GM20431 (cell line): ENCODE measurements around the gene CKAP4.
"Not testable (repeated sequence)": the region's sequence is repeated elsewhere in the genome, so short reads cannot be mapped to it uniquely, and the experiment has no call there.

Experiments
- in situ Hi-C: fragments of 300-500 bp; cut with MseI, MboI; formaldehyde crosslinking; loops from one replicate; pipeline ENCODE4 v1.15.0; 2020; ENCODE audit warnings: low sequenced_read_pairs; ENCODE audit not compliant: unreplicated experiment

Gene CKAP4

GRCh38 chr12:106247674-106248311, at the start of gene CKAP4:
Gene CKAP4 (minus strand): TSS chr12:106248020. CDS start chr12:106247851, 169 bp downstream.
- in situ Hi-C loops, result no loop called here

- in situ Hi-C loops, result no loop called here
Measured at GRCh38 chr12:106297075-106297474, 49.3 kb upstream of the CKAP4 start.

- in situ Hi-C loops, result no loop called here
Measured at GRCh38 chr12:106296179-106296877, 48.5 kb upstream of the CKAP4 start.

GRCh38 chr12:106292339-106292738, 44.5 kb upstream of the CKAP4 start:
- in situ Hi-C loops, result no loop called here

- in situ Hi-C loops, result no loop called here
Measured at GRCh38 chr12:106291342-106291741, 43.5 kb upstream of the CKAP4 start.

- in situ Hi-C loops, result no loop called here
Measured at GRCh38 chr12:106290666-106291065, 42.8 kb upstream of the CKAP4 start.

- in situ Hi-C loops, result no loop called here
Measured at GRCh38 chr12:106289196-106289681, 41.4 kb upstream of the CKAP4 start.

- in situ Hi-C loops, result no loop called here
Measured at GRCh38 chr12:106288494-106289195, 40.8 kb upstream of the CKAP4 start.

- in situ Hi-C loops, result no loop called here
Measured at GRCh38 chr12:106288101-106288493, 40.3 kb upstream of the CKAP4 start.

GRCh38 chr12:106287364-106287763, 39.5 kb upstream of the CKAP4 start:
- in situ Hi-C loops, result no loop called here

GRCh38 chr12:106286576-106287162, 38.8 kb upstream of the CKAP4 start:
- in situ Hi-C loops, result not testable (repeated sequence)

- in situ Hi-C loops, result no loop called here
Measured at GRCh38 chr12:106285982-106286381, 38.2 kb upstream of the CKAP4 start.

GRCh38 chr12:106284358-106285105, 36.7 kb upstream of the CKAP4 start:
- in situ Hi-C loops, result loop anchor here (5.0 kb wide), 1 partner anchor 62 kb away; no protein-coding TSS in a partner anchor

- in situ Hi-C loops, result loop anchor here (5.0 kb wide), 1 partner anchor 60 kb away; no protein-coding TSS in a partner anchor
Measured at GRCh38 chr12:106282457-106283097, 34.8 kb upstream of the CKAP4 start.

GRCh38 chr12:106281804-106282203, 34.0 kb upstream of the CKAP4 start:
- in situ Hi-C loops, result loop anchor here (5.0 kb wide), 1 partner anchor 60 kb away; no protein-coding TSS in a partner anchor

GRCh38 chr12:106281056-106281782, 33.4 kb upstream of the CKAP4 start:
- in situ Hi-C loops, result loop anchor here (5.0 kb wide), 1 partner anchor 59 kb away; no protein-coding TSS in a partner anchor

- in situ Hi-C loops, result loop anchor here (5.0 kb wide), 1 partner anchor 58 kb away; no protein-coding TSS in a partner anchor
Measured at GRCh38 chr12:106280106-106280505, 32.3 kb upstream of the CKAP4 start.

GRCh38 chr12:106276032-106276740, 28.4 kb upstream of the CKAP4 start:
- in situ Hi-C loops, result no loop called here
